DOHH2 (cell line): Measurements from ENCODE around the gene CLCN6.

ENCODE experiments used
- H3F3A ChIP-seq: fragments of 200-600 bp; sonication (generic), shearing (Covaris generic); 2 replicates; pipeline ENCODE4 v1.6.0; 2016; ENCODE audit warnings: antibody characterized with exemption, mild to moderate bottlenecking; ENCODE audit not compliant: control insufficient read depth, insufficient read depth
- H3K27ac ChIP-seq: fragments of 200-600 bp; sonication (generic); 2 replicates; pipeline ENCODE4 v1.5.1; 2014; ENCODE audit warnings: low read depth, mild to moderate bottlenecking, low read length, moderate library complexity
- H3K27me3 ChIP-seq: fragments of 200-600 bp; sonication (generic); 2 replicates; pipeline ENCODE4 v1.6.1; 2014; ENCODE audit warnings: mild to moderate bottlenecking, low read length, mixed read lengths; ENCODE audit not compliant: control insufficient read depth
- H3K36me3 ChIP-seq: fragments of 200-600 bp; sonication (generic); 2 replicates; pipeline ENCODE4 v1.6.1; 2014; ENCODE audit warnings: mild to moderate bottlenecking, low read length, moderate library complexity, mixed read lengths; ENCODE audit not compliant: control insufficient read depth
- H3K4me1 ChIP-seq: fragments of 200-600 bp; sonication (generic); 2 replicates; pipeline ENCODE4 v1.6.1; 2014; ENCODE audit warnings: mild to moderate bottlenecking, low read length, mixed read lengths; ENCODE audit not compliant: control insufficient read depth
- H3K4me2 ChIP-seq: fragments of 200-600 bp; sonication (generic); 2 replicates; pipeline ENCODE4 v1.6.0; 2014; ENCODE audit warnings: mild to moderate bottlenecking, low read length, moderate library complexity
- H3K4me3 ChIP-seq: fragments of 200-600 bp; sonication (generic); 2 replicates; pipeline ENCODE4 v1.5.1; 2014; ENCODE audit warnings: mild to moderate bottlenecking, low read length, mixed read lengths
- H3K79me2 ChIP-seq: fragments of 200-600 bp; sonication (generic); 2 replicates; pipeline ENCODE4 v1.6.1; 2014; ENCODE audit warnings: mild to moderate bottlenecking, low read length, mixed read lengths; ENCODE audit not compliant: control insufficient read depth
- H3K9me2 ChIP-seq: fragments of 200-600 bp; sonication (generic); replicated peaks from 2 replicates; pipeline ENCODE4 v1.6.1; 2014; ENCODE audit warnings: mild to moderate bottlenecking, low read length, mixed read lengths; ENCODE audit not compliant: control insufficient read depth
- H3K9me3 ChIP-seq: fragments of 200-600 bp; sonication (generic); 2 replicates; pipeline ENCODE4 v1.6.1; 2014; ENCODE audit warnings: antibody characterized with exemption, low read length, mixed read lengths; ENCODE audit not compliant: control insufficient read depth, insufficient read depth
- H4K20me1 ChIP-seq: fragments of 200-600 bp; sonication (generic); 2 replicates; pipeline ENCODE4 v1.6.0; 2014; ENCODE audit warnings: low read depth, mild to moderate bottlenecking, antibody characterized with exemption, low read length, moderate library complexity; ENCODE audit not compliant: control insufficient read depth, insufficient read depth
- CTCF ChIP-seq: fragments of 200-600 bp; sonication (generic); IDR thresholded peaks from one replicate; pipeline ENCODE4 v1.5.1; 2014; ENCODE audit warnings: antibody characterized with exemption, mild to moderate bottlenecking, low read depth, low read length; ENCODE audit not compliant: poor library complexity, severe bottlenecking
- EZH2phosphoT487 ChIP-seq: fragments of 200-600 bp; sonication (generic); IDR thresholded peaks from 2 replicates; pipeline ENCODE4 v1.6.1; 2017; ENCODE audit warnings: borderline replicate concordance, mild to moderate bottlenecking, antibody characterized with exemption, low read length, moderate library complexity, mixed read lengths

CLCN6 gene

GRCh38 chr1:11778844-11779623 is 27.0 kb upstream of the CLCN6 start:
- Histone ChIP-seq H3K36me3 (no peaks in the 10 kb centered on the region), H3K27me3 (no peaks in the 10 kb centered on the region), H3K27ac (no peak overlapping the region), H3K4me1 (no peaks in the 10 kb centered on the region), H3K4me3 (no peak overlapping the region), H3F3A (no peaks in the 10 kb centered on the region), H3K79me2 (no peaks in the 10 kb centered on the region), H3K9me3 (no peaks in the 10 kb centered on the region), H3K4me2 (no peak overlapping the region), H3K9me2 (no peaks in the 10 kb centered on the region), H4K20me1 (no peaks in the 10 kb centered on the region)
- TF ChIP-seq CTCF, result no peak
- no peak for TF ChIP-seq EZH2phosphoT487

GRCh38 chr1:11779715-11780379 is 26.1 kb upstream of the CLCN6 start:
- H3K4me1 ChIP-seq, result peaks cover 3% of the 10 kb centered on the region
- no peaks in the 10 kb centered on the region for H3K27me3 ChIP-seq
- no peaks in the 10 kb centered on the region for H3K36me3 ChIP-seq
- H3F3A ChIP-seq, result no peaks in the 10 kb centered on the region
- H3K79me2 ChIP-seq, result no peaks in the 10 kb centered on the region
- no peaks in the 10 kb centered on the region for H3K9me2 ChIP-seq
- H4K20me1 ChIP-seq, result no peaks in the 10 kb centered on the region
- no peak overlapping the region for H3K27ac ChIP-seq
- no peak overlapping the region for H3K4me2 ChIP-seq
- TF ChIP-seq EZH2phosphoT487, result no peak
- TF ChIP-seq CTCF, result no peak
- H3K9me3 ChIP-seq, result no peaks in the 10 kb centered on the region
- no peak overlapping the region for H3K4me3 ChIP-seq

DNA sequence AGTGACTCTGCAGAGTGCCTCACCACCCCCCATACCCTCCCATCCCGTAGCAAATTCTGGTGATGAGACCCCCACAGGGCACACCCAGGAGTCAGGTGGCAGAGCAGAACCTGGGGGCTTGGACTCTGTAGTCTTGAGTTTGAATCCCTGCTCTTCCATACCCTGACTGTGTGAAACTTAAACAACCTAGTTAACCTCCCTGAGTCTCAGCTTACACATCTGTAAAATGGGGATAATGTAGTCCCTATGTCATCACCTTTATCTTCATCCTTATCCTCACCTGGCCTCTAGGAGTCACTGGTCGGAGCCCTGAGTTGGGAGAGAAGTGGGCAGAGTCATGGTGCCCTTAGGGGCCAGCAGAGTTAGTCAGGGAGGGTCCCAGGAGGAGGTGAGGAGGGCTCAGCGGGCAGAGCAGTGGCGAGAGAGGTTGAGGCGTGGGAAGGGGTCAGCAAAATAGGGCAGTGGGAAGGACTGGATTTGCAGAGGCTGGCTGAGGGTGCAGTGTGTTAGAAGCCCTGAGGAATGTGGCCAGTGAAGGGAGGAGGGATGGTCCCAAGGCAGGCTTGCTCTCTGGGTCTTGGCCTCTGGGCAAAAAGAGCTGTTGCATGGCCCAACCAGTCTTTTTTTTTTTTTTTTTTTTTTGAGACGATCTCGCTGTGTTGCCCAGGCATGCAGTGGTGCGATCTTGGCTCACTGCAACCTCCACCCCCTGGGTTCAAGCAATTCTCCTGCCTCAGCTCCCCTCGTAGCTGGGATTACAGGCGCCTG is 25.4 kb upstream of the CLCN6 start:
- Histone ChIP-seq H3K27me3 (no peaks in the 10 kb centered on the region), H3K79me2 (no peaks in the 10 kb centered on the region), H3K9me2 (no peaks in the 10 kb centered on the region), H3K36me3 (no peaks in the 10 kb centered on the region), H3K27ac (no peak overlapping the region), H3K4me1 (peaks cover 10% of the 10 kb centered on the region), H4K20me1 (no peaks in the 10 kb centered on the region), H3K9me3 (no peaks in the 10 kb centered on the region), H3K4me3 (no peak overlapping the region), H3F3A (no peaks in the 10 kb centered on the region; the same call in 1 of the 2 replicates), H3K4me2 (no peak overlapping the region)
- no peak for TF ChIP-seq CTCF
- TF ChIP-seq EZH2phosphoT487, result no peak
